Mucosa of stomach (tissue), 1 donor: ENCODE measurements around the gene SLC45A1.

Source experiments
- H3K27me3 ChIP-seq: one replicate; pipeline ENCODE4 v1.7.0; 2013; ENCODE audit warnings: mild to moderate bottlenecking, low read length; ENCODE audit not compliant: control insufficient read depth, insufficient read depth
- H3K36me3 ChIP-seq: one replicate; pipeline ENCODE4 v1.7.0; 2013; ENCODE audit warnings: low read length; ENCODE audit not compliant: control insufficient read depth, insufficient read depth
- H3K4me1 ChIP-seq: one replicate; pipeline ENCODE4 v1.7.0; 2013; ENCODE audit warnings: mild to moderate bottlenecking, low read length; ENCODE audit not compliant: control insufficient read depth, insufficient read depth
- H3K4me3 ChIP-seq: one replicate; pipeline ENCODE4 v1.7.0; 2013; ENCODE audit warnings: low read length
- H3K9ac ChIP-seq: one replicate; pipeline ENCODE4 v1.7.0; 2013; ENCODE audit warnings: mild to moderate bottlenecking, low read length, moderate library complexity
- H3K9me3 ChIP-seq: one replicate; pipeline ENCODE4 v1.7.0; 2013; ENCODE audit warnings: mild to moderate bottlenecking, low read length, moderate library complexity; ENCODE audit not compliant: control insufficient read depth
- donor health status: Pancreatic carcinoma.

Gene SLC45A1

DNA sequence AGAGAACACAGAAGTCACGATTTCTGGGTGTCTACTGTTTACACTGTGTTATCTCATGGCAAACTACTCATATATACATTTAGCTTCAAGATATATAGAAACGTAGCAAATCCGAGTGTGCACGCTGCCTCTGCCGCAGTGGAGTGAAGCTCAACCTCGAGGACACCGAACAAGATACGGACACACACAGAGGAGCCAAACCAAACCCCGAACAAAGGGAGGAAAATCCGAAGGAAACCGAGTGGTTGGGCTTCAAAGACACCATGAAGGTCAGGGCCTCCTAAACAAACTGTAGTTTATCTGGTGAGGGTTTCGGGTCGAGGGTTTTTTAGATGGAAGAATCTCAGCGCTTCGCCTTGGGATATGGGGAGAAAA lies 34.5 kb downstream of the SLC45A1 start:
- no peak overlapping the region for H3K9ac ChIP-seq
- H3K36me3 ChIP-seq, result peaks cover 7% of the 10 kb centered on the region
- H3K4me3 ChIP-seq, result no peak overlapping the region
- peaks cover 4% of the 10 kb centered on the region for H3K27me3 ChIP-seq
- no peaks in the 10 kb centered on the region for H3K9me3 ChIP-seq
- peaks cover 10% of the 10 kb centered on the region for H3K4me1 ChIP-seq

DNA sequence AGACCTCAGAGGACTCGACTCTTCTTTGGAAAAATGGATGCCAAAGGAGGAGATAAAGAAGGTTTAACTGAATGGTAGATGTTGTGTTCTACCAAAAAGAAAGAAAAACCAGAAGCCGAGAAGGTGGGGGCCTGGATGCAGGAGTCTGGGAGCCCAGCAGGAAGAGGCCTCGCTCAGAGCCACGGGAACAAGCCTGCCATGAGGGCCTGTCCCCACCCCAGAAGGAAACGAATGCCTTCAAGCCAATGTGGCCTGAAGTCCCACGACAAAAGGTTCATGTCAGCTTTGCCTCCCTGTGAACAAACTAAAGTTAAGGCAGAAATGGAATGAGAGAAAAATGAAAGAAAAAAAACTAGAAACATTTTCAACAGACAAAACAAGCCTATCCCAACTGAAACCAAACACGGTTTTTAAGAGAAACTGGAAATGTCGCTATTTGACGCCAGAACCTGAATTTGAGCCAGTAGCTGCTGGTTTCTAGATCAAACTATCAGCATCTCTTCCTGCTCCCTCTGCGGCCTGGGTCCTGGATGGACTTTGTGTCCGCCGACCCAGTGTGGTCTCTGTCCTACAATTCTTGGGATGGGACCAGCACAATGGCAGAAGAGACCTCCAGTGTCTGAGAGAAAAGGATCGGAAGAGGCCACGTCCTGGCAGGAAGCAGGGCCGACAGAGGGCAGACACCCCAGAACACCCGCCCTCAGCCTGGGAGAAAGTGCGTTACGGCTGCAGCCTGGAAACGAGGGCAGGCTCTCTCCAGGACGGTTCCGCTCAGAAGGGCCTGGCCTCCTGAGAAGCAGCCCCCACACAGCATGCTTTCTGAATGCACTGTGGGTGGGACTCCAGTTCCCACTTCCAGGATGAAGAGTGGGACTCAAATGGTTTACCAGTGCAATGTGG lies 35.2 kb downstream of the SLC45A1 start:
- H3K36me3 ChIP-seq, result peaks cover 14% of the 10 kb centered on the region
- H3K4me3 ChIP-seq, result no peak overlapping the region
- no peaks in the 10 kb centered on the region for H3K9me3 ChIP-seq
- H3K4me1 ChIP-seq, result peaks cover 10% of the 10 kb centered on the region
- peaks cover 2% of the 10 kb centered on the region for H3K27me3 ChIP-seq
- no peak overlapping the region for H3K9ac ChIP-seq

DNA sequence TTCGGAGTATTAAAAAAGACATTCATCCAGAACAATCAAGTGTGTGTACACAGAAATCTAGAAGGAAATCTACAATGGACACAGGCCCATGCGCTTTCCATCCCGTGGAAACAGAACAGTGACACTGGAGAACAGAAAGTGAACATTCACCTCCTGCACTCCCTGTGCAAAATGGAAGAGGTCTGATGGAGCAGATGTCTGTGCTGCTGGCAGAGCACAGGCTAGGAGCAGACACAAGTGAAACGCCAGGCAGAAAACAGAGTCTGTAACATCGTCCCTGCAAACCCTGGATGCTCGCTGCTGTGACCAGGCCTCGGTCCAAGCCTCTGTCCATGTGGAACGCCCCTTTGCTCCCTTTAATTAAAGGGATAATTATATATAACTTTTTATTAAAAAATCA lies 36.1 kb downstream of the SLC45A1 start:
- Histone ChIP-seq H3K4me1 (peaks cover 10% of the 10 kb centered on the region), H3K27me3 (no peaks in the 10 kb centered on the region), H3K9ac (no peak overlapping the region), H3K36me3 (peaks cover 15% of the 10 kb centered on the region), H3K4me3 (no peak overlapping the region), H3K9me3 (no peaks in the 10 kb centered on the region)

DNA sequence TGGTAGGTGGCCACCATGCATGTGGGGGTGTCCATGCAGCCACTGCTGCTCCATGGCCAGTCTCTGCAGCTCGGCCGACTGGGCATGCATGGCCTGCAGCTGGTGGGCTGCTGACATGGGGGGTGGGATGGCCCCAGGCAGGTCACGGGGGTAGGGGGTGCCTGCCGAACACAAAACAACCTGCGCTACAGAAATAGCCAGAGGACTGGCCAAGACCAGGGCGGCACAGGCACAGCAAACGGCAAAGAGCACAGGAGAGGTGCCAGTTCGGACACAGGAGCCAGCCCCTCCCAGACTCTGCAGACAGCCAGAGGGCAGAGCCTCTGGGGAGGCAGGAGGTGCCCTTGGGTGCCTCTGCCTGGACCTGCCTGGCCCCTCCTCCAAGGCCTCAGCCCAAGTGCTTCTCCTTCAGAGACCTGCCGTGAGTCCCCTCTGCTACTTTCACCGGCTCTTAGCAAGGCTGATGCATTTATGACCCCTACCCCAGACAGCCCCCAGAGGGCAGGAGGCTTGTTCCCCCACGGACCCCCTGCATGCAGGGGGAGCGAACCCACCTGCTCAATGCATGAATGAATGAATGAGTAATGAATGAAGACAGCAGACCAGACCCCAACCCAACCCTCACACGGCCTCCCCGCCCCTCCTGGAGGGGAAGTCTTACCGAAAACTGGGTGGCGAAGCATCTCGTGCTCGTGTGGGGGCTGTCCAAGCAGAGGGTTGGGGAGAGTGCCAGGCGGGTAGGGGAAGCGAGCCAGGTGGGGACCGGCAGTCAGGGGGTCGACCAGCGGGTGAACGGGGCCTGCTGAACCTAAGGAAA lies 37.7 kb downstream of the SLC45A1 start:
- H3K36me3 ChIP-seq, result peaks cover 15% of the 10 kb centered on the region
- H3K9ac ChIP-seq, result no peak overlapping the region
- H3K27me3 ChIP-seq, result no peaks in the 10 kb centered on the region
- no peaks in the 10 kb centered on the region for H3K9me3 ChIP-seq
- H3K4me3 ChIP-seq, result no peak overlapping the region
- peaks cover 4% of the 10 kb centered on the region for H3K4me1 ChIP-seq

DNA sequence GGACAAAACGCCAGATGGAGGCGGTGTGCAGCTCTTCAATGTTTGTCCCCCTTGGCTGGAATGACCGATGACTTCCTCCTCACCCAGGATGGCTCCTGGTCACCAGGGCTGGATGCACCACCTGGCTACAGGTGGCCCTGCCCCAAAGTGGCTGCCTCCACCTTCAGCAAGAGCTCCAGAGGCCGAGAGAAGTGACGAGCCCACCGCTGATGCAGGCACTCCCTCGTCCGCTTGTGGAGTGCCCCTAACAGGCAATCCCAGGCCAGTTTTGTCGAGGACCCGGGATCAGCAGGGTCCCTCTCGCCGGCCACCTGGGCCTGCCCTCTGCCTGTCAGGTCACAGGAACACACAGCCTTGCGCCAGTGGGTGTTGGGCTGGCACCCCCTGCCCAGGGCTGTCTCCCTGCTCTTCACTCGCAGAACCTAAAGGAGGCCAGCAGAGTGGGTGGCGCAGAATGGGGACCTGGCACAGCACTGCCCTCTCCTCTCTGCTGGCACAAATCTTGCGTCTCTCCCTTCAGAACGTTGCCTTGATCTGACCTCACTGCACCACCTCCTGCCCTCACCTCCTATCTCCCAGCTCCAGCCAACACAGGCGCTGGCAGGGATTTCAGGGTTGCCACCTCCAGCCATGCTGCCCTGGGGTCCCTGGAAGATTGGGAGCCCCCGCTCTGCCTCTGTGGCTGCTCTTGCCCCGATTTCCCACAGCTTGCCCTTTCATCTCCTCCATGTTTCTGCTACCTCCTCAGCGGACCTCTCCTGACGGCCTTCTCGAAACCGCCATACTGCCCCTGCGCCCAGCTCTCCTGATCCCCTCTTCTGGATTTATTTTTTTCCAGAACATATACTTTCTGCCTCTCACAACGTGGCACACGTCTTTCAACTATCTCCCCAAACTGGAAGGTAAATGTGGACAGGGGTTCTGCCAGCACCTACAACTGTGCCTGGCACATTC lies 38.6 kb downstream of the SLC45A1 start:
- Histone ChIP-seq H3K27me3 (no peaks in the 10 kb centered on the region), H3K36me3 (peaks cover 17% of the 10 kb centered on the region), H3K9me3 (no peaks in the 10 kb centered on the region), H3K4me1 (peaks cover 4% of the 10 kb centered on the region), H3K9ac (no peak overlapping the region), H3K4me3 (no peak overlapping the region)

DNA sequence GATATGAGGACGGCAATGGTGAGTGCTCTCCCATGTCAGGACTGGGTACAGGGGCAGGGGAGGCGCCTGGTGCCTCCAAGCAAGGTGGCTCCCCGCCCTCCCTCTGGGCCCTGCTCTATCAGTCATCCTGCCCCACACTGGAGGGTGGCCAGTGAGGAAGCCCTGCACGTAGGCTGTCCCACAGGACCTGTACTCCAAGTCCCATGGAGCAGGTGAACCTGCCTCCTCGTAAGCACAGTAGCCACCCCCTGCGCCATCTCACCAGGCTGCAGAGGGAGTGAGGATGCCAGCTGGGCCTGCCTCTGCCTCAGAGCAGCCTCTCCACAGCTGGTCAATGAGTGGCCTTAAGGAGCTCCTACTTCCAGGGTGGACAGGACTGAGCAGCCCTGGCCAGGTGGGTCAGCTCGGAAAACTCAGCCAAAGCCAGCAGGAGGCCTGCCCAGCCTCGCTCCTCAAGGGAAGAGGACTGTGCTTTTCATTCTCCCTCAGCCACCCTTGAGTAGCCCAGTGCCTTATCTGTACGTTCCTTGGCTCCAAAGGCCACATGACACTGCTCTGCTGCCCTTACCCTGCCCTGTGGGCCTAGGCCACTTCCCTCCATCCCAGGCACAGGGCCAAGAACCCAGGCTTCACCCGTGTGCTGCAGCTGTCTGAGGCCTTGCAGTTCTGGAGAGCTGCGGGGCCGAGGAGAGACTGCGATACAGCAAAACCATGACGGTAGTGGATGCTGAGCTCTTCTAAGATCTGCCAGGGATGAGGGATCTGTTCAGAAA lies 39.6 kb downstream of the SLC45A1 start:
- H3K27me3 ChIP-seq, result no peaks in the 10 kb centered on the region
- no peaks in the 10 kb centered on the region for H3K9me3 ChIP-seq
- H3K36me3 ChIP-seq, result peaks cover 25% of the 10 kb centered on the region
- H3K9ac ChIP-seq, result no peak overlapping the region
- H3K4me3 ChIP-seq, result no peak overlapping the region
- peaks cover 1% of the 10 kb centered on the region for H3K4me1 ChIP-seq

DNA sequence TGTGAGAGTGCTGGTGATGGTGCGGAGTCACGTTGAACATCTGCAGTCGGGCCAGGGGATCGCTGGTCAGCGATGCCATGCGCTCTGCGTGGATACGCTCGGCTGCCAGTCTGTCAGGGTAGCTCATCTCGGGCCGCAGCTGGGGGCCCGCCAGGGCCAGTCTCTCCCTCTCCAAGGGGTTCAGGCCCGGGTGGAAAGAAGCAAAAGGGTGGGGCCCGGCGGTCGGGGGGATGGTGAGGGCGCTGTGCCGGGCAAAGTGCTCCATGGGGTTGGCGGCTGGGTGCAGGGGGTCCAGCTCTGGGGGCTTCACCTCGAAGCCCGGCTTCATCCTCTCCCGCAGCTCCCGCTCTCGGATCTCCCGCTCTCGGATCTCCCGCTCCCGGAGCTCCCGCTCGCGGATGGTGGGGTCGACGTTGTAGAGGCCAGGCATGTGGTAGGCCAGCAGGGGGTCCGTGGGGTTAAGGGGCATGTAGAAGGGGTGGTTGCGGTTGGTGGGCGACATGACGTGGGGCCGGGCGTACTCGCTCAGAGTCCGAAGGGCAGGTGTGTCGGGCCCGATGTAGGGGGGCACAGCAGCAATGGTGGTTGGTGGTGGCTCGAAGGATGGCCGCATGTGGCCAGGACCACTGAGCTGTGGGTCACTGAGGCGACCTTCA lies 40.5 kb downstream of the SLC45A1 start:
- Histone ChIP-seq H3K27me3 (no peaks in the 10 kb centered on the region), H3K9me3 (no peaks in the 10 kb centered on the region), H3K4me3 (no peak overlapping the region), H3K9ac (no peak overlapping the region), H3K4me1 (no peaks in the 10 kb centered on the region), H3K36me3 (peaks cover 25% of the 10 kb centered on the region)

DNA sequence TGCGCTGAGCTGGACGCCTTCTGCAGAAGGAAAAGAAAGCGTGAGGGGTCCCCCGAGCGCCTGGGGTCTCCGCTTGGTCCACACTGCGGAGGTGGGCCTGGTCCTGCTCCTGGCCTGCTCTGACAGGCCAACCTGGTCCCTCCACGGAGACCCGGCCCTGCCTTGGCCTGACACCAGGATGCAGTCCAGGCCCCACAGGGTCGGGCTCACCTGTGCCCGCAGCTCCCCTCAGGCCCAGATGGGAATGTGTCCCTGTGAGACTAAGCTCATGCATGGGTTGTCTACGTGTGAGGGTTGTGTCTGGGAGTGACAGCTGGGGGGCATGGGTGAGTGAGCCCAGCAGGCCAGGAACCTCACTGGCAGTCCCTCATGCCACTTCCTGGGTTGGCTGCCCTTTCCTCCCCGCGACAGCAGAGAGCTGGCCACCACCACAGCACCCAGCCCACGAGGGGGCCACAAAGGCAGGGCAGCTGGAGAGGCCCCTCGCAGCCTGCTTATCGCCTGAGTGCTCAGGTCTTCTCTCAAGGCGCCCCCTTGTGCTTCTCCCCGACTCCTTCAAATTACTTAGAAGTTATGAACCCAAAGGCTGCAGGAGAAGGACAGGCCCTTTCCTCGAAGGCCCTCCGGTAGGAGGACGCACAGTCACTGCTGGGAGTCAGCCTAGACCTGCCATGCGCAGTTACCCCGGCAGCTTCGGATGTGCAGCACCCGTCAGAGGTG lies 41.1 kb downstream of the SLC45A1 start:
- peaks cover 7% of the 10 kb centered on the region for H3K4me1 ChIP-seq
- no peaks in the 10 kb centered on the region for H3K9me3 ChIP-seq
- no peak overlapping the region for H3K9ac ChIP-seq
- H3K27me3 ChIP-seq, result no peaks in the 10 kb centered on the region
- no peak overlapping the region for H3K4me3 ChIP-seq
- H3K36me3 ChIP-seq, result peaks cover 25% of the 10 kb centered on the region

DNA sequence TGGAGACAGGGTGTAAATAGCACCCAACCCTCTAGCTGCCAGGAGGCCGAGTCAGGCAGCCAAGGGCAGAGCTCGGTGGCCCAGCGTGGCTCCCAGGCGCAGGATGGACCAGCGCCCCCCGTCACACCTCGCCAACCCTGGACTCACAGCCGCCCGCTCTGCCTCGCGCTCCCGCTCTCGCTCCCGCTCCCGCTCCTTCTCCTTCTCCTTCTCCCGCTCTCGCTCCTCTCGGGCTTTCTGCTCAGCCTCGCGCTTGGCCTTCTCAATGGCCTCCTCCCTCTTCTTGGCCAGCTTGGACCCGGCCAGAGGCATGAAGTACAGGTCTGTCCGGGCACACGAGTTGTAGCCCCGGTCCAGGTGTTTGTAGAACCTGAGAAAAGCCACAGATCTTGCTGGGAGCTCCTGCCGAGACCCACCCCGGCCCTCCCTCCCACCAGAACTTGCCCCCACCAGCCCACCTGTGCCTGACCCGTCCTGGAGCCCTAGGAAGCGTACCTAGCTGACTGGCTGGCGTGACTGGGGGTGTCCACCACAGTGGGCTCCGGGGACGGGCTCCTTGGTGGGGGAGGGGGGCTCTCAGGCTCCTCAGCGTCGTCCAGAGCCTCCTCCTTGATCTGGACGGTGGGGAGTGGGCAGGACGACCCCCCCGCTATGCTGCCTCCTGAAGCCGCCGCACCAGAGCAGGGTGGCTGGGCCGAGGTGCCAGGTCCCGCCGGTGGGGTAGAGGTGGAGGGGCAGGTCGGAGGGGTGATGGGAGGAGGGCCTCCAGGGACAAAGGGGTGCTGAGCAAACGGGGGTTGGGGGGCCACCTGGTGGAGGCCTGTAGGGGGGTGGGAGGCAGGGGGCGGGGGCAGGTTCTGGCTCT lies 41.9 kb downstream of the SLC45A1 start:
- no peaks in the 10 kb centered on the region for H3K9me3 ChIP-seq
- peaks cover 25% of the 10 kb centered on the region for H3K36me3 ChIP-seq
- H3K27me3 ChIP-seq, result no peaks in the 10 kb centered on the region
- no peak overlapping the region for H3K9ac ChIP-seq
- no peak overlapping the region for H3K4me3 ChIP-seq
- peaks cover 9% of the 10 kb centered on the region for H3K4me1 ChIP-seq
